IPS DF 6.9 (cell line): ENCODE measurements around the gene AFDN.
A peak's percentile ranks its signal among the peaks of the same experiment; 100 is the strongest.

Source experiments
- DNase-seq: peaks from one replicate; pipeline ENCODE4 v3.0.0-alpha.2; 2013; ENCODE audit warnings: low read depth, low spot score
- H3K27ac ChIP-seq: one replicate; pipeline ENCODE4 v1.5.1; 2013; ENCODE audit warnings: low read length, control low read depth
- H3K27me3 ChIP-seq: 2 replicates; pipeline ENCODE4 v1.6.1; 2013; ENCODE audit warnings: mild to moderate bottlenecking, low read length; ENCODE audit not compliant: control insufficient read depth, insufficient read depth
- H3K36me3 ChIP-seq: 2 replicates; pipeline ENCODE4 v1.6.1; 2013; ENCODE audit warnings: low read length; ENCODE audit not compliant: control insufficient read depth, insufficient read depth
- H3K4me1 ChIP-seq: 2 replicates; pipeline ENCODE4 v1.6.1; 2013; ENCODE audit warnings: low read length; ENCODE audit not compliant: control insufficient read depth, insufficient read depth
- H3K4me3 ChIP-seq: 2 replicates; pipeline ENCODE4 v1.5.1; 2013; ENCODE audit warnings: mild to moderate bottlenecking, low read length
- H3K9me3 ChIP-seq: 2 replicates; pipeline ENCODE4 v1.6.1; 2013; ENCODE audit warnings: low read length, inconsistent platforms; ENCODE audit not compliant: control insufficient read depth, insufficient read depth
- WGBS: extraction: QIAGEN DNeasy Blood & Tissue Kit; methylation state at CpG from one replicate; pipeline ENCODE4 v1.1.7; 2013; ENCODE audit warnings: mixed read lengths, missing lambda C conversion rate; ENCODE audit not compliant: insufficient read length, insufficient coverage; 5-methylcytosine and 5-hydroxymethylcytosine counted together

AFDN gene

GRCh38 chr6:167817729-167818128 lies 9.0 kb upstream of the AFDN start:
- no peak for DNase-seq

DNA sequence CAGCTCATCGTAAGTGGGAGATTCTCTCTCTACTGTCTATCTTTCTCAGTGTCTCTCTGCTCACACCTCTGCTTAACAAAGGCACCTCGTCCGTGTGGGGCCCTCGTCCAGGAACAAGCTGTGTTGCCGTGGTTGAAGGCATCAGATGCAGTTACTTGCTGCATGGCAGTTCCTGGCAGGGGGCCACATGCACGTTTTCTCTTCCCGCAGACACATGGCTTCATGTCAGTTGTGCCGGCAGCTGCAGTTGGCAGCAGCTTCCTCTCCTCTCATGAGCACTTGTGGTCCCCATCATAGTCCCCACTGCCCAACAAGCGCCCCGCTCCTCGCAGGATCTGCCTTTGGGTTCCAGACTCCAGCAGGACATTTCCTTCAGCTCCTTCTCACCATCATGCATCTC lies 7.1 kb upstream of the AFDN start:
- H3K27ac ChIP-seq = no peak overlapping the region
- no peak for DNase-seq
- no peaks in the 10 kb centered on the region for H3K36me3 ChIP-seq
- no peaks in the 10 kb centered on the region for H3K9me3 ChIP-seq
- no peaks in the 10 kb centered on the region for H3K27me3 ChIP-seq
- no CpG with 5 or more reads among the region's 11 CpGs for WGBS
- no peak overlapping the region for H3K4me3 ChIP-seq
- H3K4me1 ChIP-seq = peaks cover 3% of the 10 kb centered on the region

More at GRCh38 chr6:167817729-167818128, 9.0 kb upstream of the AFDN start:
- no peak overlapping the region for H3K27ac ChIP-seq
- no CpG with 5 or more reads among the region's 1 CpG for WGBS
- no peaks in the 10 kb centered on the region for H3K36me3 ChIP-seq
- no peaks in the 10 kb centered on the region for H3K27me3 ChIP-seq
- no peak overlapping the region for H3K4me3 ChIP-seq
- no peaks in the 10 kb centered on the region for H3K9me3 ChIP-seq
- peaks cover 2% of the 10 kb centered on the region for H3K4me1 ChIP-seq

DNA sequence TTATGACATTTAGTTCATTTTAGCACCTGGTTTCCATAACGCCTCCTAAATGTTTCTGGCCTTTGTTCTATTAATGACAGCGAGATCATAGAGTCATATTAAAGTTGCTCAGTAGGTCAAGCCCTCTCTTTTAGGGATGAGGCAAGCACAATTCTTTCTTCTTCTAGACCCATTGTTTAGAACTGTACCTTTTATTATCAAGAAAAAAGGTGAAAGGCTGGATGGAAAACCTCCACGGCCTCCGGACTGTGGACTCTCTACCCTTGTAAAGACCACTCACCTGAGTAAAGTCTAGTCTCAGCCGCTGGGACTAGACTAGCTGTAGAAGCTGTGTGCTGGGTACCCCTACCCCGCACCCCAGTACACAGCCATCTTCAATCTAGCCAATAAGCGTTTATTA lies 6.0 kb upstream of the AFDN start:
- no peaks in the 10 kb centered on the region for H3K36me3 ChIP-seq
- DNase-seq = no peak
- H3K27ac ChIP-seq = no peak overlapping the region
- peaks cover 3% of the 10 kb centered on the region for H3K4me1 ChIP-seq
- H3K9me3 ChIP-seq = no peaks in the 10 kb centered on the region
- no peak overlapping the region for H3K4me3 ChIP-seq
- no peaks in the 10 kb centered on the region for H3K27me3 ChIP-seq
- no CpG with 5 or more reads among the region's 7 CpGs for WGBS

GRCh38 chr6:167824591-167825331 lies 1.9 kb upstream of the AFDN start:
- Histone ChIP-seq H3K4me1 (peaks cover 1% of the 10 kb centered on the region; the same call in 1 of the 2 replicates), H3K36me3 (no peaks in the 10 kb centered on the region), H3K9me3 (no peaks in the 10 kb centered on the region), H3K4me3 (no peak overlapping the region; the same call in 1 of the 2 replicates), H3K27ac (no peak overlapping the region), H3K27me3 (no peaks in the 10 kb centered on the region)
- no CpG with 5 or more reads among the region's 19 CpGs for WGBS
- no peak for DNase-seq

- H3K27me3 ChIP-seq = no peaks in the 10 kb centered on the region
- no peak for DNase-seq
- H3K4me1 ChIP-seq = peaks cover 1% of the 10 kb centered on the region; the same call in 1 of the 2 replicates
- no CpG with 5 or more reads among the region's 70 CpGs for WGBS
- no peaks in the 10 kb centered on the region for H3K9me3 ChIP-seq
- peak overlapping the region; percentile 52; the same call in 1 of the 2 replicates for H3K4me3 ChIP-seq
- H3K36me3 ChIP-seq = no peaks in the 10 kb centered on the region
- no peak overlapping the region for H3K27ac ChIP-seq
Observed at GRCh38 chr6:167825332-167826229, 1.1 kb upstream of the AFDN start.

GRCh38 chr6:167826230-167826895 lies 348 bp upstream of the AFDN start:
- Histone ChIP-seq H3K36me3 (no peaks in the 10 kb centered on the region), H3K27ac (no peak overlapping the region), H3K9me3 (no peaks in the 10 kb centered on the region), H3K4me3 (peak overlapping the region; percentile 52; the same call in 1 of the 2 replicates), H3K4me1 (peaks cover 1% of the 10 kb centered on the region; the same call in 1 of the 2 replicates), H3K27me3 (no peaks in the 10 kb centered on the region)
- WGBS = no CpG with 5 or more reads among the region's 90 CpGs
- no peak for DNase-seq

- Histone ChIP-seq H3K9me3 (no peaks in the 10 kb centered on the region), H3K27ac (no peak overlapping the region), H3K36me3 (no peaks in the 10 kb centered on the region), H3K4me3 (peak overlapping the region; percentile 95; the same call in 1 of the 2 replicates), H3K27me3 (no peaks in the 10 kb centered on the region), H3K4me1 (peaks cover 1% of the 10 kb centered on the region; the same call in 1 of the 2 replicates)
- no CpG with 5 or more reads among the region's 51 CpGs for WGBS
- DNase-seq = no peak
Observed at GRCh38 chr6:167827583-167828324, 1.0 kb downstream of the AFDN start.

DNA sequence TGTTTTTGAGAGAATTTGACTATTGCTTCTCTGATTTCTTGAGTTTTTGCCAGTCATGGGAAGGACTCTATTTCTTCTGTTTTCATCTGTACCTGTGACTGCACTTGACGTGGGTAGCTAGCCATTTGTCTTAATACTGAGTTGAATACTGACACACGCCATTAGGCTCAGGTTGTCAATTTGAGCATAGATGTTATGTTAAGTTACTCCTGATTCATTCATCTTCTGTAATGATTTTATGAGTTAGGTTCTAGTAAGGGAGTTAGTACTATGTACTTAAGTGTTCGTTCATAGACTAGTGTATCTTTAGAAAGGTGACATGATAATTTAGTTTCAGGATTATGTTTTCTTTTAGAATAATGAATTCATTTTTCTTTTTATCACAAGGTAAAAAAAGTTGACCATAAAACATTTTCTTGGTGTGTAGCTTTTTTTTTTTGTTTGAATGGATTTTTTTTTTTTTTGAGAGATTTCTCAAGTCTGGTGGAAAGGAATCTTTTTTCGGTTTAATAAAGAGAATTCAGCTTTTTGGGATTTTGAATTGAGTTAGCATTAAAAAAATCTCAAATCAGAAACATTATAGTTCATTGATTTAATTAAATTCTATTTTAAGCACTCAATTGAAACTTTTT lies 1.7 kb downstream of the AFDN start:
- Histone ChIP-seq H3K27me3 (no peaks in the 10 kb centered on the region), H3K9me3 (no peaks in the 10 kb centered on the region), H3K27ac (no peak overlapping the region), H3K4me1 (peaks cover 1% of the 10 kb centered on the region; the same call in 1 of the 2 replicates), H3K36me3 (no peaks in the 10 kb centered on the region), H3K4me3 (peak overlapping the region; percentile 31; the same call in 1 of the 2 replicates)
- DNase-seq = no peak
- WGBS = no CpG with 5 or more reads among the region's 4 CpGs

GRCh38 chr6:167829513-167829912 lies 2.8 kb downstream of the AFDN start:
- peaks cover under 1% of the 10 kb centered on the region; the same call in 1 of the 2 replicates for H3K4me1 ChIP-seq
- H3K36me3 ChIP-seq = no peaks in the 10 kb centered on the region
- H3K27ac ChIP-seq = no peak overlapping the region
- no peaks in the 10 kb centered on the region for H3K27me3 ChIP-seq
- DNase-seq = no peak
- H3K9me3 ChIP-seq = no peaks in the 10 kb centered on the region
- no peak overlapping the region for H3K4me3 ChIP-seq
